ENCODE results near the gene GTPBP6. TPM values are rescaled to one million over a fixed set of nuclear protein-coding genes. Genes with fewer than 3 reads are reported as not detected.
"Not testable (repeated sequence)": the region's sequence is repeated elsewhere in the genome, so short reads cannot be mapped to it uniquely, and the experiment has no call there.

The GTPBP6 gene
- total RNA-seq, 1 donor from 2014 or later: 24.9 TPM

DNA sequence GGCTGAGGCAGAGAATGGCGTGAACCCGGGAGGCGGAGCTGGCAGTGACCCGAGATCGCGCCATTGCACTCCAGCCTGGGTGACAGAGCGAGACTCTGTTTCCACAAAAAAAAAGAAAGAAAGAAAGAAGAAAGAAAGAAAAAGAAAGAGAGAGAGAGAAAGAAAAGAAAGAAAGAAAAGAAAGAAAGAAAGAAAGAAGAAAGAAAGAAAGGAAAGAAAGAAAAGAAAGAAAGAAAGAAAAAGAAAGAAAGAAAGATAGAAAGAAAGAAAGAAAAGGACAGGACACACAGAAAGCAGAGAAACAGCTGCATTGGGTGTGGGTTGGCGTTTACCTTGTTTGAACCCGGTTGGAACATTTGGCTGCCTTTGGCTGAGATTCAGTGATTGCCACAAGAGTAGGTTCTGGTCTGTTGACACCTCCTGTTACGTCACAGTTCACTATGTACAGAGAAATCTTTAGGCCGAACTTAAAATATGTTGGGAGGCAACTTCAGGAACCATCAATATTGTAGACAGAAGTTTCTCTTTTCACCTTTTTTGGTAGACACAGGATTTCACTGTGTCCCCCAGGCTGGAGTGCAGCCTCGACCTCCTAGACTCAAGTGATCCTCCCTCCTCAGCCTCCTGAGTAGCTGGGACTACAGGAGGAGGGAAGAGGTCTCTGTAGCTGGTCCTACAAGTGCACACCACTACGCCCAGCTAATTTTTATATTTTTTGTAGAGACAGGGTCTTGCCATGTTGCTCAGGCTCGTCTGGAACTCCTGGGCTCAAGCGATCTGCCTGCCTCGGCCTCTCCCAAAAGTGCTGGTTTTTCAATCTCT is 53.8 kb downstream of the GTPBP6 start:
- peak; percentile 56 for DNase-seq (ENCODE audit: low read depth)

- not testable (repeated sequence) for DNase-seq (ENCODE audit: low read depth)
These were observed 54.6 kb downstream of the GTPBP6 start for GRCh38 chrX:264006-264405.

- peak; percentile 11 for DNase-seq (ENCODE audit: low read depth)
These were observed 56.2 kb downstream of the GTPBP6 start for GRCh38 chrX:262381-262909.

DNA sequence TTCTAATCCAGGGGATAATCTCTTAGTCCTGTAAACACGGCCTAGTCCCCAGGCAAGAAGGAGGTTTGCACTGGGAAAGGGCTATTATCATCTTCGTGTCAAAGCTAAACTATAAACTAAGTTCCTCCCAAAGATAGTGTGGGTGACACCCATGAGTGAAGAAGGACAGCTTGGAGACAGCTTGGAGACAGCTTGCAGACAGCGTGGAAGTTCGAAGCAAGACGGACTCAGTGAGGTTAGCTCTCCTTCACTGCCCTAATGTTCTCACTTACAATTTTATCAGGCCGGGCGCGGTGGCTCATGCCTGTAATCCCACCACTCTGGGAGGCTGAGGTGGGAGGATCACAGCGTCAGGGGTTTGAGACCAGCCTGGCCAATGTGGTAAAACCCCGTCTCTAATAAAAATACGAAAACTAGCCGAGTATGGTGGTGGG is 56.7 kb downstream of the GTPBP6 start:
- no peak for DNase-seq (ENCODE audit: low read depth)

DNA sequence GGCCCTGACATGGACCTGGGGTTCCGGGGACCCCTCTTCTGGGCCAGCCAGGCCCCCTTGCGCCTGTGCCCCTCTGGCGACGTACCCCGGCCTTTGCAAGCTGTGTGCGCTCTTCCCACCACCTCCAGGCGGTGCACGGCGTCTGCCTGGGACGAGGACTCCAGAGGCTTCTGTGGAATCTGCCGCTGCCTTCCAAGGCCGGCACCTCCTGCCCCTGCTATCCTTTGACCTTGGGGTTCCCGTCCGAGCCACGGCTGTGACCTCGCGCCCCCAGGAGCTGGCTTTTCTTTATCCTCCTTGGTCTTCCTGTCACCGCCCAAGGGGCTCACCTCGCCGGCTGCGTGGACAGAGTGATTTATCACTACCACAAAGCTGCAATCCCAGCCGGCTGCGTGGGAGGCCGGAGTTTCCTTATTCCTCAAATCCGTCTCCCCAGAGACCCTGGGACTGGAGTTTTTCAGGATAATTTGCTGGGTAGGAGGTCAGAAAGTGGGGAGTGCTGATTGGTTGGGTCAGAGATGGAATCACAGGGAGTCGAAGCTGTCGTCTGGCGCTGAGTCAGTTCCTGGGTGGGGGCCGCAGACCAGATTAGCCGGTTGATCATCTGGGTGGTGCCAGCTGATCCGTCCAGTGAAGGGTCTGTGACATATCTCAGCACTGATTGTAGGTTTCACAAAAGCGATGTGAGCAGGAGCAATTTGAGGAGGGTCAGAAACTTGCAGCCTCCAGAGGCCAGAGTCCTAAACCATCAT is 57.3 kb downstream of the GTPBP6 start:
- peak; percentile 7 for DNase-seq (ENCODE audit: low read depth)

- no peak for DNase-seq (ENCODE audit: low read depth)
These were observed 58.8 kb downstream of the GTPBP6 start for GRCh38 chrX:259692-260355.

DNA sequence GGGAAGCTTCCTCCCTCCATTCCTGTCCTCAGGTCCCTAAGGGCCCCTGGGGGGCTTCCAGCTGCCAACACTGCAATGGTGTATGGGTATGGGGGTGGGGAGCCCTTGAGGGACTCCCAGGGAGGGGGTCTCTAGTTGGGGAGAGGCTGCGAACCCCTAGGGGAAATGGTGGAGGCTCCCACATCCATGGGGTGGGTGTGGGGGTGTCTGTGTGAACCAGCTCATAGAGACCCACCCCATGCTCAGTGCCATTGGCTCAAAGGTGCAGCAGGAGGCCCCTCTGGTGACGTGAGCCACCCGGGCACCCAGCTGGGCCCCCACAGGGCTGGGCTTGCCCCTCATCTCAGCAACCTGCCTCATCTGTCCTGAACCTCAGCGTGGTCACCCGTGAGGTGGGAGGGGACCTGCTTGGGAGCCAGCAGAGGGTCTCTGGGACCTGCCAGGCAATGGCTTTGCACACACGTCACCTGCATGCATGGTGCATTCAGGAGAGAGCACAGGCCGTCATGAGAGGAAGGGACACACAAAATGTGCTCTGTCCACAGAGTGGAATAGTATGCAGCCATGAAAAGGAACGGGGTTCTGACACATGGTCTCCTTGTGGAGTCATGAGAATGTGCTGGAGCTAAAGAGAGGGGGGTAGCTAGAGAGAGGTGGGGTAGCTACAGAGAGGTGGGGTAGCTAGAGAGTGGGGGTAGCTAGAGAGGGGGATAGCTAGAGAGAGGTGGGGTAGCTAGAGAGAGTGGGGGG is 60.1 kb downstream of the GTPBP6 start:
- no peak for DNase-seq (ENCODE audit: low read depth)

GRCh38 chrX:257681-258289 is 60.8 kb downstream of the GTPBP6 start:
- no peak for DNase-seq (ENCODE audit: low read depth)

DNA sequence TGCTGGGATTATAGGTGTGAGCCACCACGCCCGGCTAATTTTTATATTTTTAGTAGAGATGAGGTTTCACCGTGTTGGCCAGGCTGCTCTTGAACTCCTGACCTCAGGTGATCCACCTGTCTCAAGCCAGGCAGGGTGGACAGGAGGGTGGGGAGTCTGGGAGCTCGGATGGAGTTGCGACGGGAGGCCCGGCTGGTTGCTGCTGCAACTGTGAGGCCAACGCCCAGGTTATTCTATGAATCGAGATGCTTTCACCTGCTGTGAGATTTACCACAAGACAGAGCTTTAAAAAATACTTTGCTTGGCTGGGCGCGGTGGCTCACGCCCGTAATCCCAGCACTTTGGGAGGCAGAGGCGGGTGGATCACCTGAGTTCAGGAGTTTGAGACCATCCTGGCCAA is 61.5 kb downstream of the GTPBP6 start:
- not testable (repeated sequence) for DNase-seq (ENCODE audit: low read depth)

GRCh38 chrX:255923-256331 is 62.7 kb downstream of the GTPBP6 start:
- DNase-seq (ENCODE audit: low read depth): no peak

Other genes starting within 250 kb of the GTPBP6 start
- 10.4 and 20.8 TPM in 2 replicates for gene PLCXD1, start 37.4 kb downstream of the GTPBP6 start, total RNA-seq
- 9.2 and 9.5 TPM in 2 replicates for gene PPP2R3B, start 68.1 kb upstream of the GTPBP6 start, total RNA-seq